Urinary bladder (tissue), 4 donors: Measurements from ENCODE around the gene EXOSC7. TPM values are rescaled to one million over a fixed set of nuclear protein-coding genes. Genes with fewer than 3 reads are reported as not detected.
"Not testable (repeated sequence)": the region's sequence is repeated elsewhere in the genome, so short reads cannot be mapped to it uniquely, and the experiment has no call there.

ENCODE experiments used
- DNase-seq: peaks from one replicate; pipeline ENCODE4 v3.0.0-alpha.2; 2015; ENCODE audit errors: extremely low spot score
- H3K27ac ChIP-seq: one replicate; pipeline ENCODE4 v1.5.1; 2013; ENCODE audit warnings: low read depth, mild to moderate bottlenecking, moderate library complexity
- H3K36me3 ChIP-seq: one replicate; pipeline ENCODE4 v1.6.1; 2013; ENCODE audit warnings: mild to moderate bottlenecking, moderate library complexity; ENCODE audit not compliant: insufficient read depth
- H3K4me1 ChIP-seq: one replicate; pipeline ENCODE4 v1.6.1; 2013; ENCODE audit warnings: mild to moderate bottlenecking, moderate library complexity; ENCODE audit not compliant: insufficient read depth
- H3K4me3 ChIP-seq: one replicate; pipeline ENCODE4 v1.5.1; 2013; ENCODE audit warnings: low read depth, low read length
- WGBS: extraction: QIAGEN DNeasy Blood & Tissue Kit; methylation state at CpG from one replicate; pipeline ENCODE4 v1.1.7; 2013; 5-methylcytosine and 5-hydroxymethylcytosine counted together
- polyA plus RNA-seq: library from polyadenylated mRNA; stranded (reverse); fragments of 200-250 nt; gene quantifications from one replicate; pipeline ENCODE4 v1.2.3, GENCODE V29; 2013
- total RNA-seq: library from RNA; depleted of rRNA; stranded (reverse); fragments of >200 nt; gene quantifications from one replicate; pipeline ENCODE4 v1.2.3, GENCODE V29; 2014
- donor health status: healthy with polysubstance abuse.
- donor health status: healthy.

EXOSC7 gene
- total RNA-seq, result 33.4 TPM
- 32.5 TPM for polyA plus RNA-seq

GRCh38 chr3:44976002-44976815, at the start of gene EXOSC7, which contains the start of gene ZDHHC3:
EXOSC7 (plus strand) TSS chr3:44976244; CDS start chr3:44976278, 34 bp downstream.
ZDHHC3 (minus strand) TSS chr3:44976174; CDS start chr3:44959436, 16,738 bp downstream.
- WGBS, result under 1% methylated on average over 82 of the region's 82 CpGs
- peak within 1 kb of the TSS; percentile 96 for H3K4me3 ChIP-seq
- H3K4me1 ChIP-seq, result peaks cover 5% of the 10 kb centered on the region
- no peak for DNase-seq
- peak within 1 kb of the TSS; percentile 95 for H3K27ac ChIP-seq
- no peaks in the 10 kb centered on the region for H3K36me3 ChIP-seq

- DNase-seq, result no peak
- H3K4me1 ChIP-seq, result no peaks in the 10 kb centered on the region
- WGBS, result 76% methylated on average over 7 of the region's 7 CpGs
- H3K4me3 ChIP-seq, result no peak overlapping the region
- no peak overlapping the region for H3K27ac ChIP-seq
- peaks cover 3% of the 10 kb centered on the region for H3K36me3 ChIP-seq
Measured at GRCh38 chr3:44926921-44927320, 49.1 kb upstream of the EXOSC7 start.

- DNase-seq, result no peak
- no peaks in the 10 kb centered on the region for H3K4me1 ChIP-seq
- 95% methylated on average over 7 of the region's 7 CpGs for whole genome bisulfite sequencing
- no peak overlapping the region for H3K27ac ChIP-seq
- H3K4me3 ChIP-seq, result no peak overlapping the region
- peaks cover 3% of the 10 kb centered on the region for H3K36me3 ChIP-seq
Measured at GRCh38 chr3:44927371-44927770, 48.7 kb upstream of the EXOSC7 start.

- DNase-seq, result no peak
- Histone ChIP-seq H3K27ac (no peak overlapping the region), H3K4me1 (no peaks in the 10 kb centered on the region), H3K36me3 (peaks cover 3% of the 10 kb centered on the region), H3K4me3 (no peak overlapping the region)
- WGBS, result 93% methylated on average over 5 of the region's 5 CpGs
Measured at GRCh38 chr3:44929782-44930181, 46.3 kb upstream of the EXOSC7 start.

GRCh38 chr3:44930911-44931310, 45.1 kb upstream of the EXOSC7 start:
- 95% methylated on average over 2 of the region's 2 CpGs for whole genome bisulfite sequencing

GRCh38 chr3:44931791-44932190, 44.3 kb upstream of the EXOSC7 start:
- Histone ChIP-seq H3K27ac (no peak overlapping the region), H3K36me3 (peaks cover 3% of the 10 kb centered on the region), H3K4me1 (no peaks in the 10 kb centered on the region), H3K4me3 (no peak overlapping the region)
- 92% methylated on average over 2 of the region's 2 CpGs for WGBS
- DNase-seq, result no peak

More at GRCh38 chr3:44930911-44931310, 45.1 kb upstream of the EXOSC7 start:
- H3K4me3 ChIP-seq, result no peak overlapping the region
- DNase-seq, result no peak
- peaks cover 3% of the 10 kb centered on the region for H3K36me3 ChIP-seq
- no peak overlapping the region for H3K27ac ChIP-seq
- H3K4me1 ChIP-seq, result no peaks in the 10 kb centered on the region

GRCh38 chr3:44932271-44932670, 43.8 kb upstream of the EXOSC7 start:
- WGBS, result 35% methylated on average over 2 of the region's 2 CpGs
- Histone ChIP-seq H3K4me1 (no peaks in the 10 kb centered on the region), H3K4me3 (no peak overlapping the region), H3K36me3 (peaks cover 3% of the 10 kb centered on the region), H3K27ac (no peak overlapping the region)
- DNase-seq, result no peak

- H3K4me1 ChIP-seq, result no peaks in the 10 kb centered on the region
Measured at GRCh38 chr3:44932986-44933944, 42.8 kb upstream of the EXOSC7 start.

GRCh38 chr3:44939581-44940036, 36.4 kb upstream of the EXOSC7 start:
- H3K4me1 ChIP-seq, result no peaks in the 10 kb centered on the region
- DNase-seq, result no peak
- H3K4me3 ChIP-seq, result no peak overlapping the region
- H3K27ac ChIP-seq, result no peak overlapping the region
- WGBS, result 81% methylated on average over 6 of the region's 6 CpGs
- no peaks in the 10 kb centered on the region for H3K36me3 ChIP-seq

More at GRCh38 chr3:44932986-44933944, 42.8 kb upstream of the EXOSC7 start:
- Histone ChIP-seq H3K27ac (no peak overlapping the region), H3K4me3 (no peak overlapping the region), H3K36me3 (peaks cover 3% of the 10 kb centered on the region)
- 93% methylated on average over 14 of the region's 14 CpGs for WGBS
- DNase-seq, result no peak

GRCh38 chr3:44942202-44942921, 33.7 kb upstream of the EXOSC7 start:
- Histone ChIP-seq H3K4me3 (no peak overlapping the region), H3K27ac (no peak overlapping the region), H3K36me3 (no peaks in the 10 kb centered on the region), H3K4me1 (no peaks in the 10 kb centered on the region)
- no peak for DNase-seq
- 91% methylated on average over 9 of the region's 9 CpGs for WGBS

- Histone ChIP-seq H3K4me3 (no peak overlapping the region), H3K27ac (no peak overlapping the region), H3K4me1 (no peaks in the 10 kb centered on the region), H3K36me3 (no peaks in the 10 kb centered on the region)
- no peak for DNase-seq
- WGBS, result 94% methylated on average over 3 of the region's 3 CpGs
Measured at GRCh38 chr3:44948239-44948638, 27.8 kb upstream of the EXOSC7 start.

GRCh38 chr3:44949770-44950169, 26.3 kb upstream of the EXOSC7 start:
- H3K27ac ChIP-seq, H3K4me1 ChIP-seq, H3K36me3 ChIP-seq, DNase-seq, H3K4me3 ChIP-seq: not testable (repeated sequence)
- WGBS, result 98% methylated on average over 4 of the region's 4 CpGs

- H3K27ac ChIP-seq, result no peak overlapping the region
- H3K4me1 ChIP-seq, result no peaks in the 10 kb centered on the region
- 83% methylated on average over 2 of the region's 2 CpGs for WGBS
- no peak overlapping the region for H3K4me3 ChIP-seq
- no peaks in the 10 kb centered on the region for H3K36me3 ChIP-seq
- no peak for DNase-seq
Measured at GRCh38 chr3:44950275-44950734, 25.7 kb upstream of the EXOSC7 start.
